ENCODE data around the gene TSPAN32. TPM values are rescaled to one million over a fixed set of nuclear protein-coding genes. Genes with fewer than 3 reads are reported as not detected.

The TSPAN32 gene
- total RNA-seq, 2 donors from 2014 or later, result 11.6 to 15.0 TPM

GRCh38 chr11:2309251-2310072 lies 7.6 kb downstream of the TSPAN32 start:
- ATAC-seq, result no peak
- DNase-seq, result peak; percentile 7
- intact Hi-C loops (cut with DNase I), result loop anchor here (10.0 kb wide), 2 partner anchors 215 to 585 kb away; no protein-coding TSS in a partner anchor

- ATAC-seq, result no peak
- peak; percentile 21 for DNase-seq
- intact Hi-C loops (cut with DNase I), result loop anchor here in 1 of 2 donors (10.0 kb wide), 1 partner anchor 585 kb away; no protein-coding TSS in a partner anchor
These were observed 8.4 kb downstream of the TSPAN32 start for GRCh38 chr11:2310073-2310785.

DNA sequence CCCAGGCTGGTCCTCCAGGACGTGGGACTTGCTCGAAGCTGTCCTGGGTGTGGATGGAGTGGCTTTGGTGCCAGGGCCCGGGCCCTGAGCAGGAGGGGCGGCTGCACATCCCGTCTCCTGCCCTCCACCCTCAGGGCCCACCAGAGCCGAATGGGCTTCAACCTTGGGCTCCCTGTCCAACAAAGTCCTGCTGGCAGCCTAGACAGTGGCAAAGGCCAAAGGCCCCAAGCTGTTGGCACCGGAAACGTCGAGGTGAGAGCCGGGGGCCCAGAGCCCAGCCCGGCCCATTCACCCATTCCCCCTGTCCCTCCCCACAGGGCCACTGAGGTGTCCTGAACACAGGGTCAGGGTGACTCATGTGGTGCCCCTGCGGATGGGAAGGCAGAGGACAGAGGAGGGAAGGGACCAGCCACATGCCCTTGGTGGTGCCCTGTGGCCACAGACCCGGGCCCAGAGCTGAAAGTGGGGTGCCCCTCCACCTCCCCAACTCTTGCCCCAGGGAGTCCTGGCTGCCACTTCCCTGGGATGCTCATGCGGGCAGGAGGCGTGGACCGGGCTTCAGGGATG lies 9.1 kb downstream of the TSPAN32 start:
- intact Hi-C loops (cut with DNase I), result loop anchor here in 1 of 2 donors (10.0 kb wide), 1 partner anchor 584 kb away; no protein-coding TSS in a partner anchor
- DNase-seq (peak; percentile 13), ATAC-seq (no peak)

DNA sequence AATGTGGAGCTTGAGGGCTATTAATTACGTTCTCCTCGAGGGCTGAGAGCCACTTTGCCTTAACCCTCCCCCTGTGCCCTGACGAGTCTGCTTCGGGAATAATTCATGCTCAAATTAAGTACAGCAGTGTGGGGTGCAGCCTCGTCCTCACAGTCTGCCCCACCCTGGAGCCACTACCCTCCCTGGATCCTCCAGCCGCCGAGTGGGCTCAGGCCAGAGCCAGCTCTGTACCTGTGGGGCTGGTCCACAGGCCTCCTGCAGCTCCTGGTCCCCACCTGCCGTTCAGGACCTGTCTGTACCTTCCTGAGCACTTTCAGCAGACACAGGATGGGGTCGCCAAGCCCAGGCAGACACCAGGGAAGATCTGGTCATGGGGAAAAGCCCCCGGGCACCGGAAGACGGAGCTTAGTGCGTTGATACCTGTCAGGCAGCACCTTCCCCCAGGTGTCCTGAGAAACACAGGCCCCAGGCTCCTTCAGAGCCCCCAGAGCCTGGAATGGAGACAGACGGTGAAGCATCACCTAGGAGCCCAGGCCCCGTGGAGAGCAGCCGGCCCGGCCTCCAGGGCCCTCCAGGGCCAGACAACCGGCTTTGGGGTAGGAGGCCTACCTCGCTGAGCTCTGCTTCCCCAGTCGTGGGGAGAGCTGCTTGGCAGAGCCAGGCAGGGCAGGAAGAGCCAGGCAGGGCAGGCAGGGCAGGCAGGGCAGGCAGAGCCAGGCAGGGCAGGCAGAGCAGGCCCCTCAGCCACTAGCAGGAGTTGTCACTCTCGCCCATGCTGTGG lies 9.7 kb downstream of the TSPAN32 start:
- DNase-seq, result peak; percentile 18
- no peak for ATAC-seq
- intact Hi-C loops (cut with DNase I), result loop anchor here in 1 of 2 donors (10.0 kb wide), 1 partner anchor 583 kb away; no protein-coding TSS in a partner anchor

- ATAC-seq, result peak in 1 of 2 donors; percentile 46
These were observed 10.6 kb downstream of the TSPAN32 start for GRCh38 chr11:2312232-2313042.

GRCh38 chr11:2313051-2313951 lies 11.5 kb downstream of the TSPAN32 start:
- intact Hi-C loops (cut with DNase I), result loop anchor here in 1 of 2 donors (10.0 kb wide), 1 partner anchor 582 kb away; no protein-coding TSS in a partner anchor
- ATAC-seq (peak; percentile 2 to 5), DNase-seq (peak; percentile 42)

More at GRCh38 chr11:2312232-2313042, 10.6 kb downstream of the TSPAN32 start:
- DNase-seq, result peak; percentile 65
- intact Hi-C loops (cut with DNase I), result loop anchor here in 1 of 2 donors (10.0 kb wide), 1 partner anchor 582 kb away; no protein-coding TSS in a partner anchor

- ATAC-seq (no peak), DNase-seq (peak; percentile 18)
- intact Hi-C loops (cut with DNase I), result loop anchor here in 1 of 2 donors (10.0 kb wide), 1 partner anchor 581 kb away; no protein-coding TSS in a partner anchor
These were observed 12.3 kb downstream of the TSPAN32 start for GRCh38 chr11:2314136-2314524.

GRCh38 chr11:2314525-2315394 lies 12.9 kb downstream of the TSPAN32 start:
- intact Hi-C loops (cut with DNase I), result loop anchor here (1.0 to 10.0 kb wide), 2 partner anchors 60 to 580 kb away; no protein-coding TSS in a partner anchor
- ATAC-seq, result peak; percentile 88 to 91
- DNase-seq, result peak; percentile 95

- DNase-seq (no peak), ATAC-seq (peak; percentile 26 to 31)
- intact Hi-C loops (cut with DNase I), result loop anchor here (1.0 to 10.0 kb wide), 2 partner anchors 59 to 579 kb away; no protein-coding TSS in a partner anchor
These were observed 13.8 kb downstream of the TSPAN32 start for GRCh38 chr11:2315395-2316168.

GRCh38 chr11:2316169-2316962 lies 14.6 kb downstream of the TSPAN32 start:
- DNase-seq (peak; percentile 20), ATAC-seq (no peak)
- intact Hi-C loops (cut with DNase I), result loop anchor here in 1 of 2 donors (10.0 kb wide), 1 partner anchor 578 kb away; no protein-coding TSS in a partner anchor

- intact Hi-C loops (cut with DNase I), result loop anchor here in 1 of 2 donors (10.0 kb wide), 1 partner anchor 578 kb away; no protein-coding TSS in a partner anchor
- DNase-seq, result no peak
These were observed 15.1 kb downstream of the TSPAN32 start for GRCh38 chr11:2316963-2317244.

GRCh38 chr11:2317354-2318050 lies 15.7 kb downstream of the TSPAN32 start:
- intact Hi-C loops (cut with DNase I), result loop anchor here in 1 of 2 donors (10.0 kb wide), 1 partner anchor 577 kb away; no protein-coding TSS in a partner anchor
- DNase-seq (peak; percentile 19), ATAC-seq (no peak)

More at GRCh38 chr11:2316963-2317244, 15.1 kb downstream of the TSPAN32 start:
- no peak for ATAC-seq

DNA sequence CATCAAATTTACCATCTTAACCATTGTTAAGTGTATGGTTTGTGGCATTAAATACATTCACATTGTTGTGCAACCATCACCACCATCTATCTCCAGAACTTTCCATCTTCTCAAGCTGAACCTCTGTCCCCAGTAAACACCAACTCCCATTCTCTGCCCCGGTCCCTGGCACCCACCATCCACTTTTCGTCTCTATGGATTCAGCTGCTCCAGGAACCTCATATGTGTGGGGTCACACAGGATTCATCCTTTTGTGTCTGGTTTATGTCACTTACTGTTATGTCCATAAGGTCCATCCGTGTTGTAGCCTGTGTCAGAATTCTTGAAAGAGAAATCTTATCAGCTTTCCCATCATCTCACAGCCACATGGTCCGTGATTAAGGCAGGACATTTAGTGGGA lies 16.3 kb downstream of the TSPAN32 start:
- ATAC-seq (no peak), DNase-seq (no peak)
- intact Hi-C loops (cut with DNase I), result loop anchor here in 1 of 2 donors (10.0 kb wide), 1 partner anchor 577 kb away; no protein-coding TSS in a partner anchor

Measured in left cardiac atrium (tissue), 4 donors.